HG03565 (cell line): Measurements from ENCODE around the gene ZDHHC16.
"Not testable (repeated sequence)": the region's sequence is repeated elsewhere in the genome, so short reads cannot be mapped to it uniquely, and the experiment has no call there.

Source experiments
- ATAC-seq: cut with Tn5 transposase; IDR thresholded peaks from one replicate; pipeline ENCODE4 v1.9.1; 2021; ENCODE audit warnings: mild to moderate bottlenecking, moderate library complexity; ENCODE audit not compliant: unreplicated experiment

ZDHHC16 gene

GRCh38 chr10:97445722-97446639 lies at the start of gene ZDHHC16, which contains the start of gene EXOSC1:
ZDHHC16 (plus strand) TSS chr10:97446175; CDS start chr10:97451676, 5,501 bp downstream.
EXOSC1 (minus strand) TSS chr10:97446006; CDS start chr10:97445985, 21 bp downstream.
- ATAC-seq: peak; percentile 94

GRCh38 chr10:97399843-97400545 lies 46.0 kb upstream of the ZDHHC16 start:
- no peak for ATAC-seq

- ATAC-seq: peak; percentile 96
These were observed 45.1 kb upstream of the ZDHHC16 start, which contains the start of gene RRP12 for GRCh38 chr10:97400665-97401454. RRP12 (minus strand) TSS chr10:97401340; CDS start chr10:97401231, 109 bp downstream.

- ATAC-seq: no peak
These were observed 44.5 kb upstream of the ZDHHC16 start for GRCh38 chr10:97401455-97401919.

GRCh38 chr10:97404044-97404443 lies 41.9 kb upstream of the ZDHHC16 start:
- no peak for ATAC-seq

GRCh38 chr10:97406064-97406463 lies 39.9 kb upstream of the ZDHHC16 start:
- ATAC-seq: no peak

- ATAC-seq: not testable (repeated sequence)
These were observed 39.5 kb upstream of the ZDHHC16 start for GRCh38 chr10:97406483-97406882.

GRCh38 chr10:97407211-97407951 lies 38.6 kb upstream of the ZDHHC16 start:
- peak; percentile 77 for ATAC-seq

- ATAC-seq: no peak
These were observed 38.1 kb upstream of the ZDHHC16 start for GRCh38 chr10:97407952-97408248.

- ATAC-seq: no peak
These were observed 37.4 kb upstream of the ZDHHC16 start for GRCh38 chr10:97408496-97408992.

GRCh38 chr10:97411406-97411805 lies 34.6 kb upstream of the ZDHHC16 start:
- ATAC-seq: no peak

- ATAC-seq: peak; percentile 53
These were observed 33.1 kb upstream of the ZDHHC16 start for GRCh38 chr10:97412891-97413304.

GRCh38 chr10:97416565-97416964 lies 29.4 kb upstream of the ZDHHC16 start:
- ATAC-seq: no peak

GRCh38 chr10:97423757-97424098 lies 22.2 kb upstream of the ZDHHC16 start:
- ATAC-seq: not testable (repeated sequence)

GRCh38 chr10:97425964-97426775 lies 19.8 kb upstream of the ZDHHC16 start, which contains the start of gene PGAM1:
PGAM1 (plus strand) TSS chr10:97426191; CDS start chr10:97426308, 117 bp downstream.
- peak; percentile 82 for ATAC-seq

- ATAC-seq: no peak
These were observed 19.0 kb upstream of the ZDHHC16 start for GRCh38 chr10:97426776-97427570.

- no peak for ATAC-seq
These were observed 18.3 kb upstream of the ZDHHC16 start for GRCh38 chr10:97427571-97428179.

GRCh38 chr10:97428572-97428981 lies 17.4 kb upstream of the ZDHHC16 start:
- no peak for ATAC-seq
